ENCODE data around the gene GPR158. TPM values are rescaled to one million over a fixed set of nuclear protein-coding genes. Genes with fewer than 3 reads are reported as not detected.

Gene GPR158
- total and polyA plus RNA-seq, 4 donors, result 0.03 to 0.08 TPM; not detected in 2

DNA sequence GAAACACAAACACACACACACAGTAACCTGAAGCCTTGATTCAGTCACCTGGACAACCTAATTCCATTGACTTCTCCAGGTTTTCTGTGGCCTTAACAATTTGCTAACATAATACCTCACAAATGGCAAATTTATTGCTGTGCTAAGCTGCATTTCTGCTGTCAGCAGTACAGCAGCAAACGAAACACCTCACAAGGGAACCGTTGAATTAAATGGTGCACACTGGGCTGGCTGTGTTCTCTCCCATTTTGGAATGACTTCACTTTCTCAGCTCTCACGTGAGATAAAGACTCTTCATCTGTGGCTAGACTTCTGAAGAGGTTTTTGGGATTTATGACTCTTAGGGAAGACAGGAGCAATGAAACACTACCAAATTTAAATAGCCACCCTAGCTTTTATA, 152.5 kb downstream of the GPR158 start:
- Histone ChIP-seq H3K36me3 (ENCODE audit: control insufficient read depth in 4 of 4, insufficient read depth in 3 of 4, low read depth in 1 of 4, low read length in 3 of 4) (no peaks in the 10 kb centered on the region), H3K4me3 (ENCODE audit: low read depth in 1 of 3, low read length in 3 of 3) (no peak overlapping the region), H3K27me3 (ENCODE audit: control insufficient read depth in 4 of 4, insufficient read depth in 4 of 4, low read length in 3 of 4) (no peaks in the 10 kb centered on the region), H3K4me1 (ENCODE audit: control insufficient read depth in 4 of 4, insufficient read depth in 4 of 4, low read length in 3 of 4) (no peaks in the 10 kb centered on the region), H3K27ac (ENCODE audit: low read depth in 1 of 2, low read length in 2 of 2) (no peak overlapping the region), H3K9ac (ENCODE audit: low read depth in 1 of 2, low read length in 2 of 2) (no peak overlapping the region), H3K9me3 (ENCODE audit: control insufficient read depth in 4 of 4, low read length in 3 of 4) (no peaks in the 10 kb centered on the region)
- TF ChIP-seq TAF1 (conservative IDR thresholded peaks at IDR 0.05), result no peak
- TF ChIP-seq, protein P1, sequence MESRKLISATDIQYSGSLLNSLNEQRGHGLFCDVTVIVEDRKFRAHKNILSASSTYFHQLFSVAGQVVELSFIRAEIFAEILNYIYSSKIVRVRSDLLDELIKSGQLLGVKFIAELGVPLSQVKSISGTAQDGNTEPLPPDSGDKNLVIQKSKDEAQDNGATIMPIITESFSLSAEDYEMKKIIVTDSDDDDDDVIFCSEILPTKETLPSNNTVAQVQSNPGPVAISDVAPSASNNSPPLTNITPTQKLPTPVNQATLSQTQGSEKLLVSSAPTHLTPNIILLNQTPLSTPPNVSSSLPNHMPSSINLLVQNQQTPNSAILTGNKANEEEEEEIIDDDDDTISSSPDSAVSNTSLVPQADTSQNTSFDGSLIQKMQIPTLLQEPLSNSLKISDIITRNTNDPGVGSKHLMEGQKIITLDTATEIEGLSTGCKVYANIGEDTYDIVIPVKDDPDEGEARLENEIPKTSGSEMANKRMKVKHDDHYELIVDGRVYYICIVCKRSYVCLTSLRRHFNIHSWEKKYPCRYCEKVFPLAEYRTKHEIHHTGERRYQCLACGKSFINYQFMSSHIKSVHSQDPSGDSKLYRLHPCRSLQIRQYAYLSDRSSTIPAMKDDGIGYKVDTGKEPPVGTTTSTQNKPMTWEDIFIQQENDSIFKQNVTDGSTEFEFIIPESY (IDR thresholded peaks at IDR 0.05), result no peak
- TF ChIP-seq, protein P2, sequence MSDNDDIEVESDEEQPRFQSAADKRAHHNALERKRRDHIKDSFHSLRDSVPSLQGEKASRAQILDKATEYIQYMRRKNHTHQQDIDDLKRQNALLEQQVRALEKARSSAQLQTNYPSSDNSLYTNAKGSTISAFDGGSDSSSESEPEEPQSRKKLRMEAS (IDR thresholded peaks at IDR 0.05), result no peak
- no peak for TF ChIP-seq FOXA1 (IDR thresholded peaks at IDR 0.05)
- no peak for TF ChIP-seq EGR1 (IDR thresholded peaks at IDR 0.05; ENCODE audit: low read depth in 2 of 2)
- TF ChIP-seq RXRA (IDR thresholded peaks at IDR 0.05), result no peak
- TF ChIP-seq, protein P3, sequence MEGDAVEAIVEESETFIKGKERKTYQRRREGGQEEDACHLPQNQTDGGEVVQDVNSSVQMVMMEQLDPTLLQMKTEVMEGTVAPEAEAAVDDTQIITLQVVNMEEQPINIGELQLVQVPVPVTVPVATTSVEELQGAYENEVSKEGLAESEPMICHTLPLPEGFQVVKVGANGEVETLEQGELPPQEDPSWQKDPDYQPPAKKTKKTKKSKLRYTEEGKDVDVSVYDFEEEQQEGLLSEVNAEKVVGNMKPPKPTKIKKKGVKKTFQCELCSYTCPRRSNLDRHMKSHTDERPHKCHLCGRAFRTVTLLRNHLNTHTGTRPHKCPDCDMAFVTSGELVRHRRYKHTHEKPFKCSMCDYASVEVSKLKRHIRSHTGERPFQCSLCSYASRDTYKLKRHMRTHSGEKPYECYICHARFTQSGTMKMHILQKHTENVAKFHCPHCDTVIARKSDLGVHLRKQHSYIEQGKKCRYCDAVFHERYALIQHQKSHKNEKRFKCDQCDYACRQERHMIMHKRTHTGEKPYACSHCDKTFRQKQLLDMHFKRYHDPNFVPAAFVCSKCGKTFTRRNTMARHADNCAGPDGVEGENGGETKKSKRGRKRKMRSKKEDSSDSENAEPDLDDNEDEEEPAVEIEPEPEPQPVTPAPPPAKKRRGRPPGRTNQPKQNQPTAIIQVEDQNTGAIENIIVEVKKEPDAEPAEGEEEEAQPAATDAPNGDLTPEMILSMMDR (IDR thresholded peaks at IDR 0.05; ENCODE audit: low read depth, low read length, missing input control), result no peak
- TF ChIP-seq JUND (IDR thresholded peaks at IDR 0.05), result no peak
- TF ChIP-seq HNF4A (conservative IDR thresholded peaks at IDR 0.05), result no peak
- TF ChIP-seq, protein P4, sequence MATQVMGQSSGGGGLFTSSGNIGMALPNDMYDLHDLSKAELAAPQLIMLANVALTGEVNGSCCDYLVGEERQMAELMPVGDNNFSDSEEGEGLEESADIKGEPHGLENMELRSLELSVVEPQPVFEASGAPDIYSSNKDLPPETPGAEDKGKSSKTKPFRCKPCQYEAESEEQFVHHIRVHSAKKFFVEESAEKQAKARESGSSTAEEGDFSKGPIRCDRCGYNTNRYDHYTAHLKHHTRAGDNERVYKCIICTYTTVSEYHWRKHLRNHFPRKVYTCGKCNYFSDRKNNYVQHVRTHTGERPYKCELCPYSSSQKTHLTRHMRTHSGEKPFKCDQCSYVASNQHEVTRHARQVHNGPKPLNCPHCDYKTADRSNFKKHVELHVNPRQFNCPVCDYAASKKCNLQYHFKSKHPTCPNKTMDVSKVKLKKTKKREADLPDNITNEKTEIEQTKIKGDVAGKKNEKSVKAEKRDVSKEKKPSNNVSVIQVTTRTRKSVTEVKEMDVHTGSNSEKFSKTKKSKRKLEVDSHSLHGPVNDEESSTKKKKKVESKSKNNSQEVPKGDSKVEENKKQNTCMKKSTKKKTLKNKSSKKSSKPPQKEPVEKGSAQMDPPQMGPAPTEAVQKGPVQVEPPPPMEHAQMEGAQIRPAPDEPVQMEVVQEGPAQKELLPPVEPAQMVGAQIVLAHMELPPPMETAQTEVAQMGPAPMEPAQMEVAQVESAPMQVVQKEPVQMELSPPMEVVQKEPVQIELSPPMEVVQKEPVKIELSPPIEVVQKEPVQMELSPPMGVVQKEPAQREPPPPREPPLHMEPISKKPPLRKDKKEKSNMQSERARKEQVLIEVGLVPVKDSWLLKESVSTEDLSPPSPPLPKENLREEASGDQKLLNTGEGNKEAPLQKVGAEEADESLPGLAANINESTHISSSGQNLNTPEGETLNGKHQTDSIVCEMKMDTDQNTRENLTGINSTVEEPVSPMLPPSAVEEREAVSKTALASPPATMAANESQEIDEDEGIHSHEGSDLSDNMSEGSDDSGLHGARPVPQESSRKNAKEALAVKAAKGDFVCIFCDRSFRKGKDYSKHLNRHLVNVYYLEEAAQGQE (IDR thresholded peaks at IDR 0.05), result no peak
- TF ChIP-seq HNF4G (IDR thresholded peaks at IDR 0.05), result no peak
- TF ChIP-seq, protein P5, sequence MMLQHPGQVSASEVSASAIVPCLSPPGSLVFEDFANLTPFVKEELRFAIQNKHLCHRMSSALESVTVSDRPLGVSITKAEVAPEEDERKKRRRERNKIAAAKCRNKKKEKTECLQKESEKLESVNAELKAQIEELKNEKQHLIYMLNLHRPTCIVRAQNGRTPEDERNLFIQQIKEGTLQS (IDR thresholded peaks at IDR 0.05), result no peak
- no peak for TF ChIP-seq GABPA (IDR thresholded peaks at IDR 0.05 in 1 of 2, conservative IDR thresholded peaks at IDR 0.05 in 1 of 2)
- no peak for TF ChIP-seq SP1 (IDR thresholded peaks at IDR 0.05)
- TF ChIP-seq FOXA2 (IDR thresholded peaks at IDR 0.05), result no peak
- WGBS, result 66% methylated on average over 3 of the region's 3 CpGs
- no peak for DNase-seq (ENCODE audit: low spot score)

DNA sequence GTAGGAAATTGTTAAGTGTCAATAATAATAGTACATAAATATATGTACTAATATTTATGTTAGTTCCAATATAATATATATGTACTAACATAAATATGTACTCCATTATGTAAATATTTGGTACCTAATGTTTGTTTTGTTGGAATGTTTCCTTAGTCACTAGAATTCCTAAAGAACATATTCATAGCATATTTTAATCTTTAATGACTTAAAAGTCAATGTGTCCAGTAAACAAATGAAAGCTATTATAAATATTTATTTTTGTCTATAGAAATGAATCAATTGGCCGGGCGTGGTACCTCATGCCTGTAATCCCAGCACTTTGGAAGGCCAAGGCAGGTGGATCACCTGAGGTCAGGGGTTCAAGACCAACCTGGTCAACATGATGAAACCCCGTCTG, 153.6 kb downstream of the GPR158 start:
- no peaks in the 10 kb centered on the region for H3K27me3 ChIP-seq (ENCODE audit: control insufficient read depth in 4 of 4, insufficient read depth in 4 of 4, low read length in 3 of 4)
- H3K27ac ChIP-seq (ENCODE audit: low read depth in 1 of 2, low read length in 2 of 2), result no peak overlapping the region
- H3K9me3 ChIP-seq (ENCODE audit: control insufficient read depth in 4 of 4, low read length in 3 of 4), result no peaks in the 10 kb centered on the region
- H3K36me3 ChIP-seq (ENCODE audit: control insufficient read depth in 4 of 4, insufficient read depth in 3 of 4, low read depth in 1 of 4, low read length in 3 of 4), result no peaks in the 10 kb centered on the region
- WGBS, result 84% methylated on average over 3 of the region's 3 CpGs
- DNase-seq (ENCODE audit: low spot score), result no peak
- H3K9ac ChIP-seq (ENCODE audit: low read depth in 1 of 2, low read length in 2 of 2), result no peak overlapping the region
- no peak overlapping the region for H3K4me3 ChIP-seq (ENCODE audit: low read depth in 1 of 3, low read length in 3 of 3)
- H3K4me1 ChIP-seq (ENCODE audit: control insufficient read depth in 4 of 4, insufficient read depth in 4 of 4, low read length in 3 of 4), result no peaks in the 10 kb centered on the region
- TF ChIP-seq EGR1 (IDR thresholded peaks at IDR 0.05; ENCODE audit: low read depth in 2 of 2) (no peak), YY1 (IDR thresholded peaks at IDR 0.05) (no peak), JUND (IDR thresholded peaks at IDR 0.05) (no peak), SP1 (IDR thresholded peaks at IDR 0.05) (no peak), HNF4G (IDR thresholded peaks at IDR 0.05) (no peak), GABPA (IDR thresholded peaks at IDR 0.05 in 1 of 2, conservative IDR thresholded peaks at IDR 0.05 in 1 of 2) (no peak), FOXA1 (IDR thresholded peaks at IDR 0.05) (no peak), RXRA (IDR thresholded peaks at IDR 0.05) (no peak), TAF1 (conservative IDR thresholded peaks at IDR 0.05) (no peak), HNF4A (conservative IDR thresholded peaks at IDR 0.05) (no peak)
- TF ChIP-seq, protein P3 (IDR thresholded peaks at IDR 0.05; ENCODE audit: low read depth, low read length, missing input control), result no peak
- TF ChIP-seq, protein P2 (IDR thresholded peaks at IDR 0.05), result no peak
- TF ChIP-seq, protein P5 (IDR thresholded peaks at IDR 0.05), result no peak
- TF ChIP-seq, protein P1 (IDR thresholded peaks at IDR 0.05), result no peak
